GM23338 (cell line): ENCODE data around the gene PVR. TPM values are rescaled to one million over a fixed set of nuclear protein-coding genes. Genes with fewer than 3 reads are reported as not detected.

Source experiments
- ATAC-seq: fragments of 200-7000 bp; cut with Tn5 transposase; 3 replicates; pipeline ENCODE4 v1.9.1; 2020
- DNase-seq: peaks from one replicate; pipeline ENCODE4 v3.0.0-alpha.2; 2015; ENCODE audit warnings: low spot score
- H2AFZ ChIP-seq: fragments of 200-600 bp; sonication (generic); 2 replicates; pipeline ENCODE4 v1.8.0; 2016; ENCODE audit warnings: antibody characterized with exemption, mild to moderate bottlenecking, moderate library complexity
- H3F3A ChIP-seq: fragments of 200-600 bp; sonication (generic); replicated peaks from 2 replicates; pipeline ENCODE4 v1.8.0; 2017; ENCODE audit warnings: antibody characterized with exemption, mixed run types, low read depth
- H3K27ac ChIP-seq: fragments of 200-600 bp; sonication (generic); 2 replicates; pipeline ENCODE4 v1.6.1; 2016; ENCODE audit warnings: low read depth
- H3K27me3 ChIP-seq: fragments of 200-600 bp; sonication (generic); 2 replicates; pipeline ENCODE4 v1.8.0; 2016; ENCODE audit warnings: mild to moderate bottlenecking, mixed run types, moderate library complexity; ENCODE audit not compliant: insufficient read depth
- H3K36me3 ChIP-seq: fragments of 200-600 bp; sonication (generic); 2 replicates; pipeline ENCODE4 v1.8.0; 2016; ENCODE audit warnings: mild to moderate bottlenecking; ENCODE audit not compliant: insufficient read depth
- H3K4me1 ChIP-seq: fragments of 200-600 bp; sonication (generic); 2 replicates; pipeline ENCODE4 v1.8.0; 2016; ENCODE audit warnings: mild to moderate bottlenecking, moderate library complexity; ENCODE audit not compliant: insufficient read depth
- H3K4me2 ChIP-seq: fragments of 200-600 bp; sonication (generic); 2 replicates; pipeline ENCODE4 v1.7.1; 2017; ENCODE audit warnings: mixed run types
- H3K4me3 ChIP-seq: fragments of 200-600 bp; sonication (generic); 2 replicates; pipeline ENCODE4 v1.6.1; 2016; ENCODE audit warnings: mixed run types
- H3K79me2 ChIP-seq: fragments of 200-600 bp; sonication (generic); replicated peaks from 2 replicates; pipeline ENCODE4 v1.8.0; 2017; ENCODE audit warnings: mild to moderate bottlenecking; ENCODE audit not compliant: insufficient read depth
- H3K9me2 ChIP-seq: fragments of 200-600 bp; sonication (generic); 2 replicates; pipeline ENCODE4 v1.8.0; 2017; ENCODE audit not compliant: insufficient read depth
- H4K20me1 ChIP-seq: fragments of 200-600 bp; sonication (generic); replicated peaks from 2 replicates; pipeline ENCODE4 v1.8.0; 2017; ENCODE audit warnings: mild to moderate bottlenecking; ENCODE audit not compliant: insufficient read depth
- H3K27ac Mint-ChIP-seq: 2 replicates; pipeline ENCODE4 v1.8.0; 2020; ENCODE audit warnings: inconsistent platforms, mild to moderate bottlenecking, moderate library complexity, mixed read lengths
- H3K27me3 Mint-ChIP-seq: 3 replicates; pipeline ENCODE4 v1.8.0; 2022; ENCODE audit warnings: low read depth, mild to moderate bottlenecking, moderate library complexity, mixed read lengths, inconsistent platforms; ENCODE audit not compliant: insufficient read depth, poor library complexity
- H3K36me3 Mint-ChIP-seq: 3 replicates; pipeline ENCODE4 v1.8.0; 2021; ENCODE audit warnings: low read depth, mild to moderate bottlenecking, inconsistent platforms, moderate library complexity, mixed read lengths
- H3K4me1 Mint-ChIP-seq: 3 replicates; pipeline ENCODE4 v1.8.0; 2020; ENCODE audit warnings: mild to moderate bottlenecking, inconsistent platforms, mixed read lengths
- H3K4me3 Mint-ChIP-seq: 3 replicates; pipeline ENCODE4 v1.8.0; 2021; ENCODE audit warnings: moderate library complexity, mild to moderate bottlenecking, inconsistent platforms, mixed read lengths
- H3K9me3 Mint-ChIP-seq: 3 replicates; pipeline ENCODE4 v1.8.0; 2020; ENCODE audit warnings: moderate library complexity, mild to moderate bottlenecking, inconsistent platforms, mixed read lengths
- EZH2 ChIP-seq: fragments of 200-600 bp; sonication (generic); IDR thresholded peaks from one replicate; pipeline ENCODE4 v1.8.0; 2017; ENCODE audit warnings: antibody characterized with exemption, mild to moderate bottlenecking, low read depth; ENCODE audit not compliant: unreplicated experiment
- JUNB ChIP-seq: IDR thresholded peaks from one replicate; pipeline ENCODE4 v1.6.1; 2016; ENCODE audit warnings: antibody characterized with exemption; ENCODE audit not compliant: unreplicated experiment
- NANOG ChIP-seq: IDR thresholded peaks from 2 replicates; pipeline ENCODE4 v1.6.1; 2016; ENCODE audit warnings: antibody characterized with exemption, borderline replicate concordance
- POLR2AphosphoS5 ChIP-seq: IDR thresholded peaks from 2 replicates; pipeline ENCODE4 v1.6.1; 2016; ENCODE audit warnings: antibody characterized with exemption, low read depth
- STAT1 ChIP-seq: IDR thresholded peaks from one replicate; pipeline ENCODE4 v1.6.1; 2016; ENCODE audit warnings: antibody characterized with exemption; ENCODE audit not compliant: unreplicated experiment
- ZNF114 ChIP-seq: fragments of 250-450 bp; sonication (Bioruptor Pico); IDR thresholded peaks from 2 replicates; pipeline ENCODE4 v1.5.0; 2020; ENCODE audit warnings: mild to moderate bottlenecking, moderate library complexity
- polyA plus RNA-seq: library from polyadenylated mRNA; unstranded; fragments of >200 nt; fragmentation: Nextera tagmentation; extraction: Ambion mirVana; gene quantifications from 2 replicates; pipeline ENCODE4 v1.2.1, GENCODE V29; 2016
- total RNA-seq: library from RNA; depleted of rRNA; stranded (reverse); fragments of >200 nt; shearing (Covaris generic); gene quantifications from 2 replicates; pipeline ENCODE4 v1.2.3, GENCODE V29; 2014
- TF ChIP-seq, protein P1 (sequence below): fragments of 250-450 bp; sonication (Bioruptor Pico); IDR thresholded peaks from 2 replicates; pipeline ENCODE4 v1.5.0; 2020; ENCODE audit warnings: mild to moderate bottlenecking, moderate library complexity
- TF ChIP-seq, protein P2 (sequence below), 2 experiments: fragments of 200-600 bp in 1 of 2; sonication (generic) in 1 of 2; conservative IDR thresholded peaks; 2 replicates each; pipeline versions ENCODE4 v1.5.1 to v1.6.1; 2016 to 2017; ENCODE audit warnings: antibody characterized with exemption in 2 of 2, low read depth in 2 of 2, mild to moderate bottlenecking in 2 of 2, moderate library complexity in 1 of 2
- TF ChIP-seq, protein P3 (sequence below): IDR thresholded peaks from one replicate; pipeline ENCODE4 v1.6.1; 2018; ENCODE audit warnings: antibody characterized with exemption; ENCODE audit not compliant: unreplicated experiment

PVR gene
- total and polyA plus RNA-seq, 2 experiments from 2014 or later, result 4.8 to 19.0 TPM

DNA sequence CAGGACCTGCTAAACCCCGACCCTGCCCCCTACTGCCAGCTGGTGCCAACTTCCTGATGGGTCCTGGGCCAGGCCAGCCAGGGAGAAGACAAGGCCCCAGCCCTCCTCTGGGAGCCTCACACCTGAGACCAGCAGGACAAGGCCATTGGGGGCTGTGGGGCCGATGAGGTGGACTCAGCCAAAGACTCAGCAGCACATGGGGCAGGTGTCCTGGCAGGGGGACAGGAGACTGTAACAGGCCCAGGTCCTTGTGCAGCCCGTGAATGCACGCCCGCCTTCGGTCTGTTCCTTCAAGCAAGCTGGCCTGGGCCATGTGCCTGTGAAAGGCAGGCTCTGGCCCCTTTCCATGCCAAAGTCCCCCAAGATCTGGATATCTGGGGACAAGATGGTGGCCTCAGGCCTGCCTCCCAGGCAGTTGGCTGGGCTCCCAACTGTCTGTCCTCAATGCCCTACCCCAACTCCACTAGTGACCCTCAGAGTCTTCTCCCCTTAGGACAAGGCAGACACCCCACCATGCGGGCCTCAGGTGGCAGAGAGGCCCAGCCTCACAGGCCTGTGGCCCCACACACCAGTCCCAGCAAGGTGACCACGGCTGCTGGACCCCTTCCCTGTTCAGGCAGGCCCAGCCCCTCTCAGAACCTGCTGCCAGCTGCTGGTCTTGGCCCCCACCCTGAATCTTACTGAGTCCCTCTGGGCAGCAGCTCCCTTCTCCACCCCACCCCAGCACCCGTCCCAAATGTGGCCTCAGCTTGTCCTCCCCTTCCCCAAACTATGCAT lies 39.9 kb downstream of the PVR start:
- no peak overlapping the region for H2AFZ ChIP-seq

More for the DNA sequence above, 39.9 kb downstream of the PVR start:
- Mint-ChIP-seq H3K27me3 (peaks cover 9% of the 10 kb centered on the region), H3K27ac (no peak overlapping the region), H3K9me3 (no peaks in the 10 kb centered on the region), H3K36me3 (no peaks in the 10 kb centered on the region), H3K4me1 (peaks cover 4% of the 10 kb centered on the region; the same call in 2 of the 3 replicates), H3K4me3 (no peak overlapping the region)
- H3K4me2 ChIP-seq, result no peak overlapping the region
- H3K27me3 ChIP-seq, result no peaks in the 10 kb centered on the region
- DNase-seq (no peak), ATAC-seq (no peak)
- no peak overlapping the region for H3K27ac ChIP-seq
- no peak overlapping the region for H3K4me3 ChIP-seq
- TF ChIP-seq, protein P1, sequence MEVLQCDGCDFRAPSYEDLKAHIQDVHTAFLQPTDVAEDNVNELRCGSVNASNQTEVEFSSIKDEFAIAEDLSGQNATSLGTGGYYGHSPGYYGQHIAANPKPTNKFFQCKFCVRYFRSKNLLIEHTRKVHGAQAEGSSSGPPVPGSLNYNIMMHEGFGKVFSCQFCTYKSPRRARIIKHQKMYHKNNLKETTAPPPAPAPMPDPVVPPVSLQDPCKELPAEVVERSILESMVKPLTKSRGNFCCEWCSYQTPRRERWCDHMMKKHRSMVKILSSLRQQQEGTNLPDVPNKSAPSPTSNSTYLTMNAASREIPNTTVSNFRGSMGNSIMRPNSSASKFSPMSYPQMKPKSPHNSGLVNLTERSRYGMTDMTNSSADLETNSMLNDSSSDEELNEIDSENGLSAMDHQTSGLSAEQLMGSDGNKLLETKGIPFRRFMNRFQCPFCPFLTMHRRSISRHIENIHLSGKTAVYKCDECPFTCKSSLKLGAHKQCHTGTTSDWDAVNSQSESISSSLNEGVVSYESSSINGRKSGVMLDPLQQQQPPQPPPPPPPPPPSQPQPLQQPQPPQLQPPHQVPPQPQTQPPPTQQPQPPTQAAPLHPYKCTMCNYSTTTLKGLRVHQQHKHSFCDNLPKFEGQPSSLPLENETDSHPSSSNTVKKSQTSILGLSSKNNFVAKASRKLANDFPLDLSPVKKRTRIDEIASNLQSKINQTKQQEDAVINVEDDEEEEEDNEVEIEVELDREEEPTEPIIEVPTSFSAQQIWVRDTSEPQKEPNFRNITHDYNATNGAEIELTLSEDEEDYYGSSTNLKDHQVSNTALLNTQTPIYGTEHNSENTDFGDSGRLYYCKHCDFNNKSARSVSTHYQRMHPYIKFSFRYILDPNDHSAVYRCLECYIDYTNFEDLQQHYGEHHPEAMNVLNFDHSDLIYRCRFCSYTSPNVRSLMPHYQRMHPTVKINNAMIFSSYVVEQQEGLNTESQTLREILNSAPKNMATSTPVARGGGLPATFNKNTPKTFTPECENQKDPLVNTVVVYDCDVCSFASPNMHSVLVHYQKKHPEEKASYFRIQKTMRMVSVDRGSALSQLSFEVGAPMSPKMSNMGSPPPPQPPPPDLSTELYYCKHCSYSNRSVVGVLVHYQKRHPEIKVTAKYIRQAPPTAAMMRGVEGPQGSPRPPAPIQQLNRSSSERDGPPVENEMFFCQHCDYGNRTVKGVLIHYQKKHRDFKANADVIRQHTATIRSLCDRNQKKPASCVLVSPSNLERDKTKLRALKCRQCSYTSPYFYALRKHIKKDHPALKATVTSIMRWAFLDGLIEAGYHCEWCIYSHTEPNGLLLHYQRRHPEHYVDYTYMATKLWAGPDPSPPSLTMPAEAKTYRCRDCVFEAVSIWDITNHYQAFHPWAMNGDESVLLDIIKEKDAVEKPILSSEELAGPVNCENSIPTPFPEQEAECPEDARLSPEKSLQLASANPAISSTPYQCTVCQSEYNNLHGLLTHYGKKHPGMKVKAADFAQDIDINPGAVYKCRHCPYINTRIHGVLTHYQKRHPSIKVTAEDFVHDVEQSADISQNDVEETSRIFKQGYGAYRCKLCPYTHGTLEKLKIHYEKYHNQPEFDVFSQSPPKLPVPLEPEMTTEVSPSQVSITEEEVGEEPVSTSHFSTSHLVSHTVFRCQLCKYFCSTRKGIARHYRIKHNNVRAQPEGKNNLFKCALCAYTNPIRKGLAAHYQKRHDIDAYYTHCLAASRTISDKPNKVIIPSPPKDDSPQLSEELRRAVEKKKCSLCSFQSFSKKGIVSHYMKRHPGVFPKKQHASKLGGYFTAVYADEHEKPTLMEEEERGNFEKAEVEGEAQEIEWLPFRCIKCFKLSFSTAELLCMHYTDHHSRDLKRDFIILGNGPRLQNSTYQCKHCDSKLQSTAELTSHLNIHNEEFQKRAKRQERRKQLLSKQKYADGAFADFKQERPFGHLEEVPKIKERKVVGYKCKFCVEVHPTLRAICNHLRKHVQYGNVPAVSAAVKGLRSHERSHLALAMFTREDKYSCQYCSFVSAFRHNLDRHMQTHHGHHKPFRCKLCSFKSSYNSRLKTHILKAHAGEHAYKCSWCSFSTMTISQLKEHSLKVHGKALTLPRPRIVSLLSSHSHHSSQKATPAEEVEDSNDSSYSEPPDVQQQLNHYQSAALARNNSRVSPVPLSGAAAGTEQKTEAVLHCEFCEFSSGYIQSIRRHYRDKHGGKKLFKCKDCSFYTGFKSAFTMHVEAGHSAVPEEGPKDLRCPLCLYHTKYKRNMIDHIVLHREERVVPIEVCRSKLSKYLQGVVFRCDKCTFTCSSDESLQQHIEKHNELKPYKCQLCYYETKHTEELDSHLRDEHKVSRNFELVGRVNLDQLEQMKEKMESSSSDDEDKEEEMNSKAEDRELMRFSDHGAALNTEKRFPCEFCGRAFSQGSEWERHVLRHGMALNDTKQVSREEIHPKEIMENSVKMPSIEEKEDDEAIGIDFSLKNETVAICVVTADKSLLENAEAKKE, result no peak
- TF ChIP-seq ZNF114 (CRISPR knock-in tag), result no peak
- no peak for TF ChIP-seq STAT1
- TF ChIP-seq, protein P2, sequence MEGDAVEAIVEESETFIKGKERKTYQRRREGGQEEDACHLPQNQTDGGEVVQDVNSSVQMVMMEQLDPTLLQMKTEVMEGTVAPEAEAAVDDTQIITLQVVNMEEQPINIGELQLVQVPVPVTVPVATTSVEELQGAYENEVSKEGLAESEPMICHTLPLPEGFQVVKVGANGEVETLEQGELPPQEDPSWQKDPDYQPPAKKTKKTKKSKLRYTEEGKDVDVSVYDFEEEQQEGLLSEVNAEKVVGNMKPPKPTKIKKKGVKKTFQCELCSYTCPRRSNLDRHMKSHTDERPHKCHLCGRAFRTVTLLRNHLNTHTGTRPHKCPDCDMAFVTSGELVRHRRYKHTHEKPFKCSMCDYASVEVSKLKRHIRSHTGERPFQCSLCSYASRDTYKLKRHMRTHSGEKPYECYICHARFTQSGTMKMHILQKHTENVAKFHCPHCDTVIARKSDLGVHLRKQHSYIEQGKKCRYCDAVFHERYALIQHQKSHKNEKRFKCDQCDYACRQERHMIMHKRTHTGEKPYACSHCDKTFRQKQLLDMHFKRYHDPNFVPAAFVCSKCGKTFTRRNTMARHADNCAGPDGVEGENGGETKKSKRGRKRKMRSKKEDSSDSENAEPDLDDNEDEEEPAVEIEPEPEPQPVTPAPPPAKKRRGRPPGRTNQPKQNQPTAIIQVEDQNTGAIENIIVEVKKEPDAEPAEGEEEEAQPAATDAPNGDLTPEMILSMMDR (conservative IDR thresholded peaks at IDR 0.05; ENCODE audit: low read depth in 2 of 2), result 0 out of 4 replicates have a peak, but pooled peaks of 1 of the 2 experiments have one; percentile 20
- no peak for TF ChIP-seq POLR2AphosphoS5
- TF ChIP-seq NANOG, result no peak
- no peak for TF ChIP-seq EZH2
- TF ChIP-seq JUNB, result no peak
- TF ChIP-seq, protein P3, sequence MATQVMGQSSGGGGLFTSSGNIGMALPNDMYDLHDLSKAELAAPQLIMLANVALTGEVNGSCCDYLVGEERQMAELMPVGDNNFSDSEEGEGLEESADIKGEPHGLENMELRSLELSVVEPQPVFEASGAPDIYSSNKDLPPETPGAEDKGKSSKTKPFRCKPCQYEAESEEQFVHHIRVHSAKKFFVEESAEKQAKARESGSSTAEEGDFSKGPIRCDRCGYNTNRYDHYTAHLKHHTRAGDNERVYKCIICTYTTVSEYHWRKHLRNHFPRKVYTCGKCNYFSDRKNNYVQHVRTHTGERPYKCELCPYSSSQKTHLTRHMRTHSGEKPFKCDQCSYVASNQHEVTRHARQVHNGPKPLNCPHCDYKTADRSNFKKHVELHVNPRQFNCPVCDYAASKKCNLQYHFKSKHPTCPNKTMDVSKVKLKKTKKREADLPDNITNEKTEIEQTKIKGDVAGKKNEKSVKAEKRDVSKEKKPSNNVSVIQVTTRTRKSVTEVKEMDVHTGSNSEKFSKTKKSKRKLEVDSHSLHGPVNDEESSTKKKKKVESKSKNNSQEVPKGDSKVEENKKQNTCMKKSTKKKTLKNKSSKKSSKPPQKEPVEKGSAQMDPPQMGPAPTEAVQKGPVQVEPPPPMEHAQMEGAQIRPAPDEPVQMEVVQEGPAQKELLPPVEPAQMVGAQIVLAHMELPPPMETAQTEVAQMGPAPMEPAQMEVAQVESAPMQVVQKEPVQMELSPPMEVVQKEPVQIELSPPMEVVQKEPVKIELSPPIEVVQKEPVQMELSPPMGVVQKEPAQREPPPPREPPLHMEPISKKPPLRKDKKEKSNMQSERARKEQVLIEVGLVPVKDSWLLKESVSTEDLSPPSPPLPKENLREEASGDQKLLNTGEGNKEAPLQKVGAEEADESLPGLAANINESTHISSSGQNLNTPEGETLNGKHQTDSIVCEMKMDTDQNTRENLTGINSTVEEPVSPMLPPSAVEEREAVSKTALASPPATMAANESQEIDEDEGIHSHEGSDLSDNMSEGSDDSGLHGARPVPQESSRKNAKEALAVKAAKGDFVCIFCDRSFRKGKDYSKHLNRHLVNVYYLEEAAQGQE, result no peak
- H4K20me1 ChIP-seq, result no peaks in the 10 kb centered on the region
- no peaks in the 10 kb centered on the region for H3K36me3 ChIP-seq
- no peaks in the 10 kb centered on the region for H3F3A ChIP-seq
- H3K79me2 ChIP-seq, result no peaks in the 10 kb centered on the region
- no peaks in the 10 kb centered on the region for H3K9me2 ChIP-seq
- no peaks in the 10 kb centered on the region for H3K4me1 ChIP-seq
